Caki2 (cell line): ENCODE measurements around the gene SERF2. TPM values are rescaled to one million over a fixed set of nuclear protein-coding genes. Genes with fewer than 3 reads are reported as not detected.
A peak's percentile ranks its signal among the peaks of the same experiment; 100 is the strongest.
"Not testable (repeated sequence)": the region's sequence is repeated elsewhere in the genome, so short reads cannot be mapped to it uniquely, and the experiment has no call there.

Experiments
- DNase-seq: peaks from one replicate; pipeline ENCODE4 v3.0.0-alpha.2; 2015; ENCODE audit warnings: low read depth
- in situ Hi-C: cut with HindIII; loops from 2 replicates; pipeline ENCODE4 v1.10.0; 2016; ENCODE audit warnings: low sequenced_read_pairs, low pct_unique_long_range_greater_than_20kb, mixed read lengths
- total RNA-seq: library from RNA; depleted of rRNA; stranded (reverse); fragments of >200 nt; shearing (Covaris generic); gene quantifications from 2 replicates; pipeline ENCODE4 v1.2.3, GENCODE V29; 2014; ENCODE audit warnings: low replicate concordance

Gene SERF2
- total RNA-seq, 1 experiment from 2014 or later = 1,425 TPM

DNA sequence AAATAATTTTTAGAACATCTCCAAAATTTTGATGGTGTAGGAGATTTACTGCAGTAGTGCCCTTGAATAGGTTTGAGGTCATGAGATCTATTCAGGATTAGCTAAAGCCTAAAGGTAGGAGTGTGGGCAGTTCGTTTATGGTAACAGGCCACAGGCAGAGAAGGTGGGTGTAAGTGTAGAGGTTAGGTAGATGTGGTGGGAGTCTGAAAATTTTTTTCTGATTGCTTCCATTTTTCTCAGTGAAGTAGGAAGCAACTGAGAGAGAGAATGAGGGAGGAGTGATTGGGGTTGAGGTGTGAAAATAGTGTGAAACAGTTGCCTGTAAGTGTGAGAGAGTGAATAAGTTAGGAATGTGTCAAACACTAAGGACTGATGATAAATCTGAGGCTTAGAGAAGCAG, 13.1 kb upstream of the SERF2 start:
- no peak for DNase-seq
- in situ Hi-C loops = no loop called here

- in situ Hi-C loops = no loop called here
Observed at GRCh38 chr15:43789409-43789808, 2.7 kb upstream of the SERF2 start.

GRCh38 chr15:43792761-43793476, 799 bp downstream of the SERF2 start:
- no peak for DNase-seq
- in situ Hi-C loops = no loop called here

More at GRCh38 chr15:43789409-43789808, 2.7 kb upstream of the SERF2 start:
- no peak for DNase-seq

- DNase-seq = no peak
- in situ Hi-C loops = no loop called here
Observed at GRCh38 chr15:43793647-43794046, 1.5 kb downstream of the SERF2 start.

GRCh38 chr15:43794269-43795037, 2.3 kb downstream of the SERF2 start:
- in situ Hi-C loops = no loop called here
- DNase-seq = no peak

GRCh38 chr15:43795197-43795596, 3.1 kb downstream of the SERF2 start:
- in situ Hi-C loops = no loop called here
- no peak for DNase-seq

GRCh38 chr15:43795997-43796396, 3.9 kb downstream of the SERF2 start:
- in situ Hi-C loops = no loop called here
- no peak for DNase-seq

DNA sequence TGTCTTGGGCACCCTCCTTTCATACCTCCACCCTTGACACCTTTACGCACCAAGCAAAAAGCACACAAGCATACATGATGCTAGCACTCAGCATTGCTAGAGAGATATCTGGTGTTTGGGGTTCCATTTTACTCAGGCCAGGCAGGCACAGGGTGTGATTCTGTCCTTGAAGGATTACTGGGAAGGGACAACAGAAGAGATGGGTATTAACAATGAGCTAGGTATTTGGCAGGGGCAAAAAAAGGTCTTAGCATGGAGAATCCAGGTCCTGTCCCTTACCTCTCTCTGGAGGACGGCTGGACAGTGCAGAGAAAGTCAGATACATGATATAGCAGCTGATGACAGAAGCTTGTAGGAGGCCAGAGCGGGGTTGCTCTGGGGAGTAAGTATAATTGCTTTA, 4.4 kb downstream of the SERF2 start:
- no peak for DNase-seq
- in situ Hi-C loops = no loop called here

DNA sequence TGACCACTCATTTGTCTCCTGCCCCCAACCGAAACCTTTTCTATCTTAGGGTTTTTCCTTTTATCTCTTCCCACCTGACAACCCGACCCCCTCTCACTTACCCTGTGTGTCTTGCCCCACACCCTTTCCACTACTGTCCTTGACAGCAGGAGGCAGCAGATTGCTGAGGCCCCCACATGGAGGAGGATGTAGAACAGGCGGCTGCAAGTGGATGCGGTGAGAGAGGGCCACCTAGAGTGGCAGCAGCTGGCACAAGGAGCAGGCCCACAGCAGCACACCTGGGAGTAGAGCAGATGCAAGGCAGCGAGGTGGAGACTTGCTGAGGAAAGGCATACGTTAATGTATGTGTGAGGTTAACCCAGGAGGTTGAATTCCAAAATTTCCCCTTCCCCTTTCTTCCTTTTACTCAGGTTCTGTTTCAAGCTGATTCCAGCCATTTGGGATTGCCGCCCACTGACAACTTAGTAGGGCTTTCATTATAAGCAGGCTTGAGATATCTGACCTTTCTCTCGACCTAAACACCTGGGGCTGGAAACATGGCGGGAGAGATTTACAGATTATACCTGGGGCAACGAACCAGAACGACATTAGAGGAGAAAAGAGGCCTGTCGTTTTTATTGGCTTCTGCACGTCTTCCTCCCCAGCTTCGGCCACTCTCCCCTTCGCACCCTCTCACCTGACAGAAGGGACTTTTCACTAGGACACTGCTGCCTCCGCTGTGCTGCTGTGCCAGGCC, 7.3 kb downstream of the SERF2 start:
- DNase-seq = no peak
- in situ Hi-C loops = no loop called here

DNA sequence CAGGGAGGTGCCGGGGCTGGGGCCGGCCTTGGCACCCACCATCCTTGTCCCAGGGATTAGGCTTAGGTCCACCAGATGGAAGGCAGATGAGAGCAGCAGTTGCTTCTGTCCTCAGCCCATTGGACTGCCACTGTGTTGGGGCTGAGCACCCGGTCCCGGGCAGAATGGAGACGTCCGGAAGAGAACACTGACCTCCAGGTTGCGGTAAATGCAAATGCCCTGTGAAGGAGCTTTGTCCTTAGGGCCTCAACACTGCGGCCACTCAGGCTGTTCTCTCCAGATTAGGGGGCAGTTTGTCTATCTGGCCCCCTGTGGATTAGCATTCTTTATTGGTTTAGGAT, 7.8 kb downstream of the SERF2 start, which contains the start of gene SERINC4:
Gene SERINC4 (minus strand): TSS at position 276 of the 341 bp plus-strand sequence. CDS start 234 bp downstream, at position 42.
- no peak for DNase-seq
- in situ Hi-C loops = no loop called here

GRCh38 chr15:43800286-43801141, 8.4 kb downstream of the SERF2 start, which contains the start of gene HYPK:
HYPK (plus strand) TSS chr15:43800599; CDS start chr15:43800623, 24 bp downstream.
- in situ Hi-C loops = no loop called here
- peak; percentile 80 for DNase-seq

DNA sequence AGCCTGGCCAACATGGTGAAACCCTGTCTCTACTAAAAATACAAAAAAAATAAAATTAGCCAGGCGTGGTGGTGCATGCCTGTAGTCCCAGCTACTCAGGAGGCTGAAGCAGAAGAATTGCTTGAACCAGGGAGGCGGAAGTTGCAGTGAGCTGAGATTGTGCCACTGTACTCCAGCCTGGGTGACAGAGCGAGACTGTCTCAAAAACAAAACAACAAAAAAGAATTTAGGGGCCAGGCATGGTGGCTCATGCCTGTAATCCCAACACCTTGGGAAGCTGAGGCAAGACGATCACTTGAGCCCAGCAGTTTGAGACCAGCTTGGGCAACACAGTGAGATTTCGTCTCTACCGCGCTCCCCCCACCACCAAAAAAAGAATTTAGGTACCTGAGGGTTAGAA, 10.6 kb downstream of the SERF2 start:
- in situ Hi-C loops, DNase-seq: not testable (repeated sequence)

DNA sequence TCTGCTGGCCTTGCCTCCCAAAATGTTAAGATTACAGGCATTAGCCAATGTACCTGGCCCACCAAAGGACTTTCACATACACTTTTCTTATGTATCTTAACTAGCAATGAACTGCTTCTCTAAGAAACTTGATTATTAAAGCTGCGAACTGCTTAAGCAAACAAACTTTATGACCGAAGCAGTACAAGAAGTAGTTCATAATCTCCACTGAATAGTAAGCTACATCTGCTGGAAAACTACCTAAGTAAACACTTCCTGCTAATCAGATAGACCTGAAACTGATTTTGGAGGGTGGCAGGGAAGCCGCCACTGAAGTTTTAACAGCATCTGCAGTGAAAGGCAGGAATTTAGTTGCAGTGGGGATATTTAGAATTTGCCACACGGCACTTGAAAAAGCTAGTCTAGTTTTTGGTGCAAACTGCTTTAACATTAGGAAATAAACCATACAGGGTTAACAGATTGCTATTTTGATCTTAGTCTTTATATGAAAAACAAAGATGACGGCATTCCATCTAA, 16.4 kb downstream of the SERF2 start:
- in situ Hi-C loops = no loop called here
- DNase-seq = no peak

- no peak for DNase-seq
Observed at GRCh38 chr15:43808960-43809678, 17.0 kb downstream of the SERF2 start.

GRCh38 chr15:43815064-43815463, 22.9 kb downstream of the SERF2 start:
- in situ Hi-C loops, DNase-seq: not testable (repeated sequence)

More at GRCh38 chr15:43808960-43809678, 17.0 kb downstream of the SERF2 start:
- in situ Hi-C loops = no loop called here

DNA sequence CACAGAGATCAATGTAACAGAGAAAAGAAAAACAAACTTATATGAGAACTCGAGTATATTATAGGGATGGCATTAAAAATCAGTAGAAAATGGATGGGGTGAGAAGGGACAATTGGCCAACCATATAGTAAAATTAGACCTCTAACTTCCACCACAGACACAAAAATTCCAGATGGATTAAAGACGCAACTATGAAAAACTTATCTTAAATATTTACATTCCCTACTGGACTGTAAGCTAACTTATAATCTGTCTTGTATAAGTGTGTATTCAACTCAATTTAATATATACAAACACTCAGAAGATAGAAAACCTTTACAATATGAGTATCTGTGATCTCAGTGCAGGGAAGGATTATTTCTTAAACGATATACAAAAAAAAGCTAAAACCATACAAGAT, 29.4 kb downstream of the SERF2 start:
- in situ Hi-C loops = no loop called here
- DNase-seq = no peak
